GM12874 (cell line): Measurements from ENCODE around the gene SAMD4B.

ENCODE experiments used
- CTCF ChIP-seq: IDR thresholded peaks from 2 replicates; pipeline ENCODE4 v1.5.1; 2011; ENCODE audit warnings: low read depth, mild to moderate bottlenecking, control low read depth, low read length, moderate library complexity; ENCODE audit not compliant: insufficient read depth

Gene SAMD4B

GRCh38 chr19:39301021-39301420 lies 41.2 kb upstream of the SAMD4B start:
- TF ChIP-seq CTCF: no peak

GRCh38 chr19:39301562-39301961 lies 40.7 kb upstream of the SAMD4B start:
- no peak for TF ChIP-seq CTCF

- no peak for TF ChIP-seq CTCF
These were observed 38.6 kb upstream of the SAMD4B start for GRCh38 chr19:39303373-39304184.

GRCh38 chr19:39304185-39304513 lies 38.1 kb upstream of the SAMD4B start:
- no peak for TF ChIP-seq CTCF

GRCh38 chr19:39304701-39305571 lies 37.3 kb upstream of the SAMD4B start:
- TF ChIP-seq CTCF: no peak

GRCh38 chr19:39306075-39306474 lies 36.1 kb upstream of the SAMD4B start:
- TF ChIP-seq CTCF: no peak

GRCh38 chr19:39307046-39307821 lies 35.0 kb upstream of the SAMD4B start:
- TF ChIP-seq CTCF: no peak
